Measurements from ENCODE around the gene INTS1. TPM values are rescaled to one million over a fixed set of nuclear protein-coding genes. Genes with fewer than 3 reads are reported as not detected.
"Not testable (repeated sequence)": the region's sequence is repeated elsewhere in the genome, so short reads cannot be mapped to it uniquely, and the experiment has no call there.

The INTS1 gene
- polyA plus RNA-seq, 1 donor from 2014 or later, result 21.1 TPM

DNA sequence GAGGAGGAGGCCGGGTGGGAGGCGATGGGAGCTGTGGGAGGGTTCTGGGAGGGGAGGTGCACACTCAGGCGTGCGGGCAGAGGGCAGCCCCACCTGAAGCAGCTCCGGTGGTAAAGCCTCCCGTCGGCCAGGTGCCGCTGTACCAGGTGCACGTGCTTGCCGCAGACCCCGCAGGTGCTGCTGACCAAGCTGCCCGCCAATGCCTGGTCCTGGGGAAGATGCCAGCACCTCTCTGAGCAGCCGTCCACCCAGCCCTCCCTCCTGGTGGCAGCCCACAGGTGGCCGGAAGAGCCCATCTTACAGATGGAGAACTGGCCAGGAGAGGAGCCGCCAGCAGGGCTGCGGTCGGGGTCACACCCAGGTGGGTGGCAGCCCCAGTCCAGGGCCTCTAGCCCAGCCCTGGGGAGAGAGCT is 57.6 kb downstream of the INTS1 start:
- Histone ChIP-seq H3K9me3 (ENCODE audit: low read length) (no peaks in the 10 kb centered on the region), H3K27ac (ENCODE audit: low read length) (no peak overlapping the region), H3K79me2 (replicated peaks; ENCODE audit: insufficient read depth, low read length) (no peaks in the 10 kb centered on the region), H2AFZ (ENCODE audit: low read depth, low read length) (no peak overlapping the region), H3K9ac (ENCODE audit: low read length) (no peak overlapping the region), H3F3A (ENCODE audit: insufficient read depth, low read length, poor library complexity, severe bottlenecking) (no peaks in the 10 kb centered on the region), H4K20me1 (ENCODE audit: insufficient read depth) (no peaks in the 10 kb centered on the region), H3K27me3 (ENCODE audit: insufficient read depth, low read depth, low read length) (no peaks in the 10 kb centered on the region), H3K4me3 (ENCODE audit: low read length) (no peak overlapping the region), H3K4me2 (ENCODE audit: low read length) (no peak overlapping the region), H3K9me2 (ENCODE audit: insufficient read depth, low read length) (no peaks in the 10 kb centered on the region), H3K36me3 (ENCODE audit: insufficient read depth, low read length) (no peaks in the 10 kb centered on the region)
- TF ChIP-seq MXI1 (conservative IDR thresholded peaks at IDR 0.05; ENCODE audit: poor library complexity, severe bottlenecking) (no peak), SMC3 (conservative IDR thresholded peaks at IDR 0.05; ENCODE audit: poor library complexity) (no peak), EZH2 (IDR thresholded peaks at IDR 0.05; ENCODE audit: borderline replicate concordance, insufficient read depth, low read length, poor library complexity, severe bottlenecking) (no peak), TAF1 (IDR thresholded peaks at IDR 0.05; ENCODE audit: low read depth) (no peak), POLR2AphosphoS5 (IDR thresholded peaks at IDR 0.05) (no peak)
- TF ChIP-seq, protein P1, sequence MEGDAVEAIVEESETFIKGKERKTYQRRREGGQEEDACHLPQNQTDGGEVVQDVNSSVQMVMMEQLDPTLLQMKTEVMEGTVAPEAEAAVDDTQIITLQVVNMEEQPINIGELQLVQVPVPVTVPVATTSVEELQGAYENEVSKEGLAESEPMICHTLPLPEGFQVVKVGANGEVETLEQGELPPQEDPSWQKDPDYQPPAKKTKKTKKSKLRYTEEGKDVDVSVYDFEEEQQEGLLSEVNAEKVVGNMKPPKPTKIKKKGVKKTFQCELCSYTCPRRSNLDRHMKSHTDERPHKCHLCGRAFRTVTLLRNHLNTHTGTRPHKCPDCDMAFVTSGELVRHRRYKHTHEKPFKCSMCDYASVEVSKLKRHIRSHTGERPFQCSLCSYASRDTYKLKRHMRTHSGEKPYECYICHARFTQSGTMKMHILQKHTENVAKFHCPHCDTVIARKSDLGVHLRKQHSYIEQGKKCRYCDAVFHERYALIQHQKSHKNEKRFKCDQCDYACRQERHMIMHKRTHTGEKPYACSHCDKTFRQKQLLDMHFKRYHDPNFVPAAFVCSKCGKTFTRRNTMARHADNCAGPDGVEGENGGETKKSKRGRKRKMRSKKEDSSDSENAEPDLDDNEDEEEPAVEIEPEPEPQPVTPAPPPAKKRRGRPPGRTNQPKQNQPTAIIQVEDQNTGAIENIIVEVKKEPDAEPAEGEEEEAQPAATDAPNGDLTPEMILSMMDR (IDR thresholded peaks at IDR 0.05; ENCODE audit: poor library complexity, severe bottlenecking), result no peak

DNA sequence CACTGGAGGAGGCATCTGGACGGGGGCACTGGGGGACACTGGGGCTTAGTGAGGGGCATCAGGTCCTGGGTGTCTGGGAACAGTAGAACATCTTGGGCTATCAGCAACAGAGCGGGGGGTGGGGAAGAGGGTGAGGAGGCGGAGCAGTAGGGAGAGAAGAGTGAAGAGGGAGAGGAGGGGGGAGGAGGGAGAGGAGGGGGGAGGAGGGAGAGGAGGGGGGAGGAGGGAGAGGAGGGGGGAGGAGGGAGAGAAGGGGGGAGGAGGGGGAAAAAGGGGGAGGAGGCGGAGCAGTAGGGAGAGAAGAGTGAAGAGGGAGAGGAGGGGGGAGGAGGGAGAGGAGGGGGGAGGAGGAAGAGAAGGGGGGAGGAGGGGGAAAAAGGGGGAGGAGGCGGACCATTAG is 58.2 kb downstream of the INTS1 start:
- H2AFZ ChIP-seq (ENCODE audit: low read depth, low read length); H3K4me2 ChIP-seq (ENCODE audit: low read length); H3K36me3 ChIP-seq (ENCODE audit: insufficient read depth, low read length); H3K79me2 ChIP-seq (replicated peaks; ENCODE audit: insufficient read depth, low read length); H3F3A ChIP-seq (ENCODE audit: insufficient read depth, low read length, poor library complexity, severe bottlenecking); H4K20me1 ChIP-seq (ENCODE audit: insufficient read depth); H3K4me3 ChIP-seq (ENCODE audit: low read length); H3K27me3 ChIP-seq (ENCODE audit: insufficient read depth, low read depth, low read length); H3K9ac ChIP-seq (ENCODE audit: low read length); H3K9me3 ChIP-seq (ENCODE audit: low read length); H3K9me2 ChIP-seq (ENCODE audit: insufficient read depth, low read length); H3K27ac ChIP-seq (ENCODE audit: low read length): not testable (repeated sequence)

DNA sequence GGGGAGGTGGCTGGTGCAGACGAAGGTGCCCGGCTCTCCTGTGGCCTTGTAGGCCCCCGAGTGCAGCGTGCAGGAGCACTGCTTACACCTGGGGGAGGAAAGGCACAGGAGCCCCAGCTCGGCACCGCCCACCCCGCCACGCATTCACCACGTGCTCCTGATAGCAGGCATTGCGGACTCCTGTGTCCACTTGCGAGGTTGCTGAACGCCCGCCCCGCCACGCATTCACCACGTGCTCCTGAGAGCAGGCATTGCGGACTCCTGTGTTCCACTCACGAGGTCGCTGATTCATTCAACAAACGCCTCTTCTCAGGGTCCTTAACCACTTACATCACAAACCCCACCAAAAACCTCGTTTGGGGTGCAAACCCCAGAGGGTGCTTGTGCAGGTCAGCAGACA is 58.8 kb downstream of the INTS1 start:
- H3K9me2 ChIP-seq (ENCODE audit: insufficient read depth, low read length), result no peaks in the 10 kb centered on the region
- no peak overlapping the region for H3K4me3 ChIP-seq (ENCODE audit: low read length)
- no peak overlapping the region for H3K4me2 ChIP-seq (ENCODE audit: low read length)
- H3K79me2 ChIP-seq (replicated peaks; ENCODE audit: insufficient read depth, low read length), result no peaks in the 10 kb centered on the region
- no peaks in the 10 kb centered on the region for H4K20me1 ChIP-seq (ENCODE audit: insufficient read depth)
- H3K9me3 ChIP-seq (ENCODE audit: low read length), result no peaks in the 10 kb centered on the region
- TF ChIP-seq EP300 (conservative IDR thresholded peaks at IDR 0.05; ENCODE audit: poor library complexity, severe bottlenecking) (no peak), TAF1 (IDR thresholded peaks at IDR 0.05; ENCODE audit: low read depth) (no peak), SMC3 (conservative IDR thresholded peaks at IDR 0.05; ENCODE audit: poor library complexity) (no peak), RAD21 (conservative IDR thresholded peaks at IDR 0.05) (no peak), POLR2AphosphoS5 (IDR thresholded peaks at IDR 0.05) (no peak), EZH2 (IDR thresholded peaks at IDR 0.05; ENCODE audit: borderline replicate concordance, insufficient read depth, low read length, poor library complexity, severe bottlenecking) (no peak), MXI1 (conservative IDR thresholded peaks at IDR 0.05; ENCODE audit: poor library complexity, severe bottlenecking) (no peak)
- TF ChIP-seq, protein P2, sequence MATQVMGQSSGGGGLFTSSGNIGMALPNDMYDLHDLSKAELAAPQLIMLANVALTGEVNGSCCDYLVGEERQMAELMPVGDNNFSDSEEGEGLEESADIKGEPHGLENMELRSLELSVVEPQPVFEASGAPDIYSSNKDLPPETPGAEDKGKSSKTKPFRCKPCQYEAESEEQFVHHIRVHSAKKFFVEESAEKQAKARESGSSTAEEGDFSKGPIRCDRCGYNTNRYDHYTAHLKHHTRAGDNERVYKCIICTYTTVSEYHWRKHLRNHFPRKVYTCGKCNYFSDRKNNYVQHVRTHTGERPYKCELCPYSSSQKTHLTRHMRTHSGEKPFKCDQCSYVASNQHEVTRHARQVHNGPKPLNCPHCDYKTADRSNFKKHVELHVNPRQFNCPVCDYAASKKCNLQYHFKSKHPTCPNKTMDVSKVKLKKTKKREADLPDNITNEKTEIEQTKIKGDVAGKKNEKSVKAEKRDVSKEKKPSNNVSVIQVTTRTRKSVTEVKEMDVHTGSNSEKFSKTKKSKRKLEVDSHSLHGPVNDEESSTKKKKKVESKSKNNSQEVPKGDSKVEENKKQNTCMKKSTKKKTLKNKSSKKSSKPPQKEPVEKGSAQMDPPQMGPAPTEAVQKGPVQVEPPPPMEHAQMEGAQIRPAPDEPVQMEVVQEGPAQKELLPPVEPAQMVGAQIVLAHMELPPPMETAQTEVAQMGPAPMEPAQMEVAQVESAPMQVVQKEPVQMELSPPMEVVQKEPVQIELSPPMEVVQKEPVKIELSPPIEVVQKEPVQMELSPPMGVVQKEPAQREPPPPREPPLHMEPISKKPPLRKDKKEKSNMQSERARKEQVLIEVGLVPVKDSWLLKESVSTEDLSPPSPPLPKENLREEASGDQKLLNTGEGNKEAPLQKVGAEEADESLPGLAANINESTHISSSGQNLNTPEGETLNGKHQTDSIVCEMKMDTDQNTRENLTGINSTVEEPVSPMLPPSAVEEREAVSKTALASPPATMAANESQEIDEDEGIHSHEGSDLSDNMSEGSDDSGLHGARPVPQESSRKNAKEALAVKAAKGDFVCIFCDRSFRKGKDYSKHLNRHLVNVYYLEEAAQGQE (IDR thresholded peaks at IDR 0.05; ENCODE audit: borderline replicate concordance), result no peak
- H3F3A ChIP-seq (ENCODE audit: insufficient read depth, low read length, poor library complexity, severe bottlenecking), result no peaks in the 10 kb centered on the region
- no peaks in the 10 kb centered on the region for H3K36me3 ChIP-seq (ENCODE audit: insufficient read depth, low read length)
- no peaks in the 10 kb centered on the region for H3K27me3 ChIP-seq (ENCODE audit: insufficient read depth, low read depth, low read length)
- H3K27ac ChIP-seq (ENCODE audit: low read length), result no peak overlapping the region
- no peak overlapping the region for H2AFZ ChIP-seq (ENCODE audit: low read depth, low read length)
- no peak overlapping the region for H3K9ac ChIP-seq (ENCODE audit: low read length)
